Measurements from ENCODE around the gene RNF181. TPM values are rescaled to one million over a fixed set of nuclear protein-coding genes. Genes with fewer than 3 reads are reported as not detected.

The RNF181 gene
- total RNA-seq, 1 donor, result 146 TPM

DNA sequence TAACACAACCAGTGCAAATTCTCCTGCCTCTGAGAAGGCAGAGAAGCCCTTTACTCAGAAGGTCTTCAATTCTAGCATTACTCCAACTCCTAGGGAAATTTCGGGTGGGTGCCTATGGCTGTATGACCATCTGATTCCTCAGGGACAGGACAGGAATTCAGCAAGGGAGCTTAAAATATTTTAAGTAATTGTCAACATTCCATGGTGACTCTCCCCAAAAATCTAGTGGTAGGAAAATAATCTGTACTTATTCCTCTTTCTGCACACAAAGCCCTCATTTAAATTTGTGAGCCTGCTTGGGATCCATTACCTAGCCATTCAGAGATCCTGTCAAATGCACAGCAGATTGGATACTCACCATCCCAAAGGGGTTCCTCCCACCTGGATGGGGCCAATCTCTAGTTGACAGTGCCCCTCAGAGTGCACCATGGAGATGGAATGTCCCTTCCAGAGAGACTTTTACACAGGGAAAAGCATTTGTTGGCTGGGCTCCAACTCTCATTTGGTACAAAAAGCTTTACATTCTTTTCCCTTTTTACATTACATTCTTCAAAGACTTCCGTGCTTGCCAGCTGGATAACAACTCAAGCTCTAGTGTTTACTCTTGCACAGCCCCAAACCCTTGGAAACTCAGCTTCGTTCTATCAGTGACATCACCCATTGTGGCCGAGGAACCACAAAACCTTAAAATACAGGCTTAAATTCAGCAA is 10.0 kb downstream of the RNF181 start:
- peaks cover 48% of the 10 kb centered on the region for H3K4me1 ChIP-seq (ENCODE audit: insufficient read depth, low read length)
- H3K4me2 ChIP-seq (ENCODE audit: insufficient read depth, low read length), result peak overlapping the region; percentile 73
- H3K27me3 ChIP-seq (ENCODE audit: insufficient read depth, low read length), result no peaks in the 10 kb centered on the region

DNA sequence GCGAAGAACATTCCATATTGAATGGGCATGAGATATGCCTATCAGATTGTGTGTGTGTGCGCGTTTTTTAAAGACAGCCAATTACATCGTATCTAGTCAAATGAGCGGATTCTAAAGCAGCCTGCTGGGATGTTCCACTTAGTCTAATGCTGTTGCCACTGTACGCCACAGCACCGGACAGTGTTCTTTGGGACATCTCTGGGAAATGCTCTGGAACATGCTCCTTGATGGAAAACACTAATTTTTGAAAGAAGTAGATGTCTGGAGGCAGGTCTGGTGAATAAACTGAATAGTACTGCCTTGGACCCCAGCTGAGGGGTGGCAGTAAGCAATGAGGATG is 10.5 kb downstream of the RNF181 start:
- peaks cover 47% of the 10 kb centered on the region for H3K4me1 ChIP-seq (ENCODE audit: insufficient read depth, low read length)

More for the DNA sequence above, 10.0 kb downstream of the RNF181 start:
- no peak for TF ChIP-seq CTCF (IDR thresholded peaks at IDR 0.05; ENCODE audit: extremely low read depth, low read depth, low read length)
- Histone ChIP-seq H3K9me3 (ENCODE audit: low read depth, low read length) (no peaks in the 10 kb centered on the region), H2AFZ (ENCODE audit: low read length) (no peak overlapping the region), H3K4me3 (ENCODE audit: insufficient read depth, low read length) (peak overlapping the region; percentile 17), H4K20me1 (ENCODE audit: insufficient read depth, low read length) (peaks cover 8% of the 10 kb centered on the region), H3K36me3 (ENCODE audit: insufficient read depth, low read length) (peaks cover 29% of the 10 kb centered on the region), H3K79me2 (ENCODE audit: insufficient read depth, low read length) (peaks cover 53% of the 10 kb centered on the region), H3K27ac (ENCODE audit: low read depth, low read length) (peak overlapping the region; percentile 80)
- DNase-seq (ENCODE audit: insufficient read length, low spot score, missing footprints), result peak; percentile 91

GRCh38 chr2:85607268-85608215 is 12.0 kb downstream of the RNF181 start:
- peaks cover 54% of the 10 kb centered on the region for H3K79me2 ChIP-seq (ENCODE audit: insufficient read depth, low read length)
- peak overlapping the region; percentile 80 for H3K27ac ChIP-seq (ENCODE audit: low read depth, low read length)

More for the DNA sequence above, 10.5 kb downstream of the RNF181 start:
- H3K4me2 ChIP-seq (ENCODE audit: insufficient read depth, low read length), result peak overlapping the region; percentile 73
- H2AFZ ChIP-seq (ENCODE audit: low read length), result no peak overlapping the region
- peak overlapping the region; percentile 12 for H3K4me3 ChIP-seq (ENCODE audit: insufficient read depth, low read length)
- no peaks in the 10 kb centered on the region for H3K27me3 ChIP-seq (ENCODE audit: insufficient read depth, low read length)
- H3K27ac ChIP-seq (ENCODE audit: low read depth, low read length), result peak overlapping the region; percentile 80
- no peaks in the 10 kb centered on the region for H3K9me3 ChIP-seq (ENCODE audit: low read depth, low read length)
- H4K20me1 ChIP-seq (ENCODE audit: insufficient read depth, low read length), result peaks cover 8% of the 10 kb centered on the region
- no peak for TF ChIP-seq CTCF (IDR thresholded peaks at IDR 0.05; ENCODE audit: extremely low read depth, low read depth, low read length)
- H3K36me3 ChIP-seq (ENCODE audit: insufficient read depth, low read length), result peaks cover 29% of the 10 kb centered on the region
- peaks cover 53% of the 10 kb centered on the region for H3K79me2 ChIP-seq (ENCODE audit: insufficient read depth, low read length)
- DNase-seq (ENCODE audit: insufficient read length, low spot score, missing footprints), result no peak

More at GRCh38 chr2:85607268-85608215, 12.0 kb downstream of the RNF181 start:
- no peak for TF ChIP-seq CTCF (IDR thresholded peaks at IDR 0.05; ENCODE audit: extremely low read depth, low read depth, low read length)
- Histone ChIP-seq H3K4me3 (ENCODE audit: insufficient read depth, low read length) (no peak overlapping the region), H2AFZ (ENCODE audit: low read length) (no peak overlapping the region), H3K27me3 (ENCODE audit: insufficient read depth, low read length) (no peaks in the 10 kb centered on the region), H3K4me2 (ENCODE audit: insufficient read depth, low read length) (no peak overlapping the region), H3K4me1 (ENCODE audit: insufficient read depth, low read length) (peaks cover 43% of the 10 kb centered on the region), H3K9me3 (ENCODE audit: low read depth, low read length) (no peaks in the 10 kb centered on the region), H3K36me3 (ENCODE audit: insufficient read depth, low read length) (peaks cover 29% of the 10 kb centered on the region), H4K20me1 (ENCODE audit: insufficient read depth, low read length) (peaks cover 6% of the 10 kb centered on the region)
- DNase-seq (ENCODE audit: insufficient read length, low spot score, missing footprints), result peak; percentile 57

Measured in osteoblast (primary cell).